Transverse colon (tissue), 4 donors: ENCODE results near the gene BNIP5. TPM values are rescaled to one million over a fixed set of nuclear protein-coding genes. Genes with fewer than 3 reads are reported as not detected.

Source experiments
- DNase-seq: peaks from one replicate; pipeline ENCODE4 v3.0.0-alpha.2; 2019
- H3K27ac ChIP-seq, 4 donors: fragments of 200-600 bp; sonication (generic); 2 replicates each; pipeline ENCODE4 v1.5.1; 2016 to 2018; ENCODE audit warnings: inconsistent platforms in 4 of 4
- H3K27me3 ChIP-seq: fragments of 200-600 bp; sonication (generic); 2 replicates; pipeline ENCODE4 v1.5.1; 2017; ENCODE audit warnings: inconsistent platforms
- H3K36me3 ChIP-seq, 4 donors: fragments of 200-600 bp; sonication (generic); 2 replicates each; pipeline ENCODE4 v1.5.1; 2017 to 2019; ENCODE audit warnings: inconsistent platforms in 4 of 4
- H3K4me1 ChIP-seq, 4 donors: fragments of 200-600 bp; sonication (generic); 2 replicates each; pipeline ENCODE4 v1.5.1; 2017 to 2020; ENCODE audit warnings: inconsistent platforms in 4 of 4
- H3K4me3 ChIP-seq, 4 donors: fragments of 200-600 bp; sonication (generic); 1 replicate in 1 of 4; 2 replicates in 3 of 4; pipeline versions ENCODE4 v1.5.1 to v1.6.1; 2017 to 2019; ENCODE audit warnings: inconsistent platforms in 4 of 4
- H3K9me3 ChIP-seq, 2 donors: fragments of 200-600 bp; sonication (generic); 2 replicates each; pipeline ENCODE4 v1.5.1; 2017 to 2019; ENCODE audit warnings: inconsistent platforms in 2 of 2
- EP300 ChIP-seq: sonication (generic); formaldehyde crosslinking; IDR thresholded peaks from one replicate; pipeline ENCODE4 v1.6.1; 2017; ENCODE audit warnings: antibody characterized with exemption, low read depth
- POLR2A ChIP-seq: fragments of 450-650 bp; IDR thresholded peaks from one replicate; pipeline ENCODE4 v1.6.1; 2016; ENCODE audit warnings: antibody characterized with exemption, mild to moderate bottlenecking, moderate library complexity
- POLR2AphosphoS5 ChIP-seq, 3 donors: sonication (generic); formaldehyde crosslinking; IDR thresholded peaks; one replicate each; pipeline ENCODE4 v1.6.1; 2016; ENCODE audit warnings: antibody characterized with exemption in 3 of 3
- WGBS, 2 donors: methylation state at CpG; one replicate each; pipeline ENCODE4 v1.1.5; 2018; ENCODE audit warnings: low coverage in 1 of 2; 5-methylcytosine and 5-hydroxymethylcytosine counted together
- in situ Hi-C, 4 donors: fragments of 200-750 bp; cut with MboI; loops; one replicate each; pipeline versions ENCODE4 v1.15.0 to v1.15.1; 2017; ENCODE audit warnings: low sequenced_read_pairs in 3 of 4, low pct_ligation_motif_present in 1 of 4, low pct_unique_long_range_greater_than_20kb in 1 of 4
- intact Hi-C: fragments of 100-400 bp; cut with DNase I; formaldehyde crosslinking; loops from one replicate; pipeline ENCODE4 v1.15.1; 2023; ENCODE audit warnings: low total_unique reads
- total RNA-seq, 4 donors: library from RNA; depleted of rRNA; stranded (reverse); fragments of >200 nt; gene quantifications; one replicate each; pipeline ENCODE4 v1.1.0, GENCODE V29; 2016
- TF ChIP-seq, protein P1 (sequence below), 5 experiments: fragments of 200-600 bp in 3 of 5; fragments of 450-650 bp in 2 of 5; sonication (generic) in 3 of 5; IDR thresholded peaks; 1 replicate in 2 of 5; 2 replicates in 3 of 5; pipeline ENCODE4 v1.5.1; 2016 to 2017; ENCODE audit warnings: antibody characterized with exemption in 5 of 5, inconsistent platforms in 3 of 5, mild to moderate bottlenecking in 2 of 5, moderate library complexity in 1 of 5

Gene BNIP5
- total RNA-seq, 4 donors from 2014 or later: 6.0 to 23.6 (median 14.1) TPM

DNA sequence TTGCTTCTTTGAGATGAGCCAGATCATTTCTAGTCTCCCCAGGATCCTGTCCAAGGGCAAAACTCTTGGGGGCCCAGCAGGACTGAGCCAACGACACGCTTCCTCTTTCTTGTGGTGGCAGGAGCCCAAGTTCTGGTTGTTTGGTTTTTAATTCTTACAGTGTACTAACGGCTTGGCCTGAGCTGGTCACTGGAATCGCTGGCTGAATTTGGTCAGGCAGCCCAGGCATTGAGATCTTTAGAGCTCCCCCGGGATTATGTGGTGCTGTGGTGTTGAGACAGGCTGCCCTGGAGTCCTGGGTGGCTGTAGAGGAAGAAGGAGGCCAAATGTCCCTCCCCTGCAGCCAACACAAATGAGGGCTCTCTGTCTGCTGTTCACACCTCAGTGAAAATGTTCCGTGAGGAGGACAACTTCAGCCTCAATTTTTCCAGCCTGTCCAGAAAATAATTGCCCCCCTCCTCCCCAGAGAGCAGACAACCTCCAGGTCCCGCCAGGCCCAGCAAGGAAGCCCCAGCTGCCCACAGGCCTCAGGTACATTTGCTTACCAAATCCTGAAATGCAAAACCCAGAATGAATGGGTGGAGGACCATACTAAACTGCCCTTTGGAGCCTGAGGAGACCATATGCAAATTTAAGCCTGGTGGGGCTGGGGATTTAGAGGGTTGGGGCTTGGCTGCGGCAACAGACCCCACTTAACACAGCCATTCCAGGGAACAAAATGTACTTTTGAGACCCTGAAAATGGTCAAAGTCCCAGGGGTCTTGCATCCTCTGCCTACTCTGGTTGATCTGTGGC lies 23.6 kb downstream of the BNIP5 start:
- H3K27me3 ChIP-seq: no peaks in the 10 kb centered on the region
- intact Hi-C loops (loop anchor here (5.0 kb wide), 1 partner anchor 34 kb away; no protein-coding TSS in a partner anchor), in situ Hi-C loops (no loop called here)
- H3K4me3 ChIP-seq: no peak overlapping the region
- no peaks in the 10 kb centered on the region for H3K9me3 ChIP-seq
- no peak overlapping the region for H3K27ac ChIP-seq
- WGBS, 2 donors: 62 to 100% methylated on average over 1 to 8 of the region's 8 CpGs
- H3K4me1 ChIP-seq: peaks cover 0 to 27% (median 3%) of the 10 kb centered on the region in 4 donors
- no peaks in the 10 kb centered on the region for H3K36me3 ChIP-seq
- DNase-seq: no peak
- no peak for TF ChIP-seq EP300
- TF ChIP-seq POLR2A: no peak
- TF ChIP-seq, protein P1, sequence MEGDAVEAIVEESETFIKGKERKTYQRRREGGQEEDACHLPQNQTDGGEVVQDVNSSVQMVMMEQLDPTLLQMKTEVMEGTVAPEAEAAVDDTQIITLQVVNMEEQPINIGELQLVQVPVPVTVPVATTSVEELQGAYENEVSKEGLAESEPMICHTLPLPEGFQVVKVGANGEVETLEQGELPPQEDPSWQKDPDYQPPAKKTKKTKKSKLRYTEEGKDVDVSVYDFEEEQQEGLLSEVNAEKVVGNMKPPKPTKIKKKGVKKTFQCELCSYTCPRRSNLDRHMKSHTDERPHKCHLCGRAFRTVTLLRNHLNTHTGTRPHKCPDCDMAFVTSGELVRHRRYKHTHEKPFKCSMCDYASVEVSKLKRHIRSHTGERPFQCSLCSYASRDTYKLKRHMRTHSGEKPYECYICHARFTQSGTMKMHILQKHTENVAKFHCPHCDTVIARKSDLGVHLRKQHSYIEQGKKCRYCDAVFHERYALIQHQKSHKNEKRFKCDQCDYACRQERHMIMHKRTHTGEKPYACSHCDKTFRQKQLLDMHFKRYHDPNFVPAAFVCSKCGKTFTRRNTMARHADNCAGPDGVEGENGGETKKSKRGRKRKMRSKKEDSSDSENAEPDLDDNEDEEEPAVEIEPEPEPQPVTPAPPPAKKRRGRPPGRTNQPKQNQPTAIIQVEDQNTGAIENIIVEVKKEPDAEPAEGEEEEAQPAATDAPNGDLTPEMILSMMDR (IDR thresholded peaks at IDR 0.05): no peak
- no peak for TF ChIP-seq POLR2AphosphoS5 (IDR thresholded peaks at IDR 0.05)

DNA sequence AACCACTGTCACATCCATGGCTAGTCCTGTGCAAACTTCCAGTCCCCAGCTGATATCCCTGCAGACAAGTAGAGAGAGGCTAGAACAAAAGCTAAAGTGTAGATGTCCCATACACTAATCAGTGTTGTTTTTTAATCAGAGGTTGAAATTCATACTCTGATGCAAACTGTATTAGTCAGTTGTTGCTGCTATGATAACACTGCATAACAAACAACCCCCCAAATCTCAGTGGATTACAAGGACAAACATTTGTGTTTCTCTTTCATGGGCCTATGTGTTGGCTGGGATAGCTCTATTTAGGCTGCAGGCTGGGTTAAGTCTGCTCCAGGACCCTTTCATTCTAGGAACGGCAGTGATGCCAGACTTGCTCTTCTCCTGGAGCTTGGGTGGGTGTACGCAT lies 26.8 kb downstream of the BNIP5 start:
- intact Hi-C loops: loop anchor here (5.0 kb wide), 1 partner anchor 37 kb away; no protein-coding TSS in a partner anchor
- no peaks in the 10 kb centered on the region for H3K36me3 ChIP-seq
- no peak for DNase-seq
- peaks cover 0 to 14% (median 2%) of the 10 kb centered on the region in 4 donors for H3K4me1 ChIP-seq
- 92 to 100% methylated on average over 1 to 2 of the region's 2 CpGs for whole genome bisulfite sequencing, 2 donors
- TF ChIP-seq POLR2A: no peak
- no peak for TF ChIP-seq EP300
- in situ Hi-C loops: loop anchor here in 1 of 4 donors (10.0 kb wide), 1 partner anchor 55 kb away; no protein-coding TSS in a partner anchor
- H3K27me3 ChIP-seq: no peaks in the 10 kb centered on the region
- H3K9me3 ChIP-seq: no peaks in the 10 kb centered on the region
- no peak overlapping the region for H3K4me3 ChIP-seq
- H3K27ac ChIP-seq: no peak overlapping the region

DNA sequence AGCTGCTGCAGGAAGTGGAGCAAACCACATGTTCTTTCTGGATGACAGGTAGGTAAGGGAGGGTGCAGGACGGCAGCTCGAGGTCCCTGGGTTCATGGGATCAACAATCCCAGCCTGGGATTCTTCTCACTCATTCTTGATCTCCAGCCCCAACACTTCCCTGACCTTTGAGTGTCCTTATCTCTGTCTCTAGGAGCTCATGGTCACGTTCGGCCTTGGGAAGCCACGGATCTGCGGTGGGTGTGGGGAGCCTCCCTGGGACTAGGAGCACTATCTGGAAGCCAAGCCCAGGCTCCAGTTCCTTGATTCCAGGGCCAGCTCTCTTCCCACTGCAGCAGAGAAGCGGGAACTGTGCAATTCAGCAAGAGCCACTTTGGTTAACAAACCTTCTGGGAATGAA lies 27.5 kb downstream of the BNIP5 start:
- 52% methylated on average over 7 of the region's 7 CpGs; no CpG with 5 or more reads in 1 of the 2 donors for WGBS, 2 donors
- Histone ChIP-seq H3K27ac (no peak overlapping the region), H3K27me3 (no peaks in the 10 kb centered on the region), H3K4me3 (no peak overlapping the region), H3K36me3 (no peaks in the 10 kb centered on the region), H3K4me1 (peaks cover 0 to 14% (median 2%) of the 10 kb centered on the region in 4 donors), H3K9me3 (no peaks in the 10 kb centered on the region)
- intact Hi-C loops: no loop called here
- TF ChIP-seq, protein P1 (IDR thresholded peaks at IDR 0.05): no peak
- TF ChIP-seq POLR2AphosphoS5 (IDR thresholded peaks at IDR 0.05) (no peak), EP300 (no peak), POLR2A (no peak)
- in situ Hi-C loops: loop anchor here in 1 of 4 donors (10.0 kb wide), 1 partner anchor 56 kb away; no protein-coding TSS in a partner anchor
- DNase-seq: no peak

DNA sequence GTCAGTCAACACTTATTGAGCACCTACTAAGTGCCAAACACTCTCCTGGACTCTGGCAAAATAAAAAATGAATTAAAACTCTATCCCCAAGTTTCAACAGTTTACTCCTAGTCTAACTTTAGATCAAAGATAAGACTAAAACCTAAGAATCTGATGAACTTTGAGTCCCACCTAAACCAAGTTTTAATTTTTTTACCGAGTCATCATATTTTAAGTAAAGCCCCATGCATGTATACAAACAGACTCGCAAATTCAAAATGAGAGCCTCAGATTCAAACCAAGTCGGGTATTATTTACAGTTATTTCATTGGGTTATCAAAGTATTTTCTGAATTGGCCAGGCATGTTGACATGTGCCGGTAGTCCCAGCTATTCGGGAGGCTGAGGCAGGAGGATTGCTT lies 28.2 kb downstream of the BNIP5 start:
- no peaks in the 10 kb centered on the region for H3K36me3 ChIP-seq
- no peak overlapping the region for H3K27ac ChIP-seq
- H3K9me3 ChIP-seq: no peaks in the 10 kb centered on the region
- H3K4me3 ChIP-seq: no peak overlapping the region
- DNase-seq: no peak
- no peaks in the 10 kb centered on the region for H3K27me3 ChIP-seq
- in situ Hi-C loops: loop anchor here in 1 of 4 donors (10.0 kb wide), 1 partner anchor 56 kb away; no protein-coding TSS in a partner anchor
- WGBS, 2 donors: 91 to 97% methylated on average over 5 of the region's 5 CpGs
- H3K4me1 ChIP-seq: peaks cover 0 to 11% (median 2%) of the 10 kb centered on the region in 4 donors
- intact Hi-C loops: no loop called here
- no peak for TF ChIP-seq EP300
- TF ChIP-seq POLR2AphosphoS5 (IDR thresholded peaks at IDR 0.05): no peak
- TF ChIP-seq, protein P1 (IDR thresholded peaks at IDR 0.05): no peak
- no peak for TF ChIP-seq POLR2A
